ENCODE measurements around the gene RBM11.
A peak's percentile ranks its signal among the peaks of the same experiment; 100 is the strongest.
"Not testable (repeated sequence)": the region's sequence is repeated elsewhere in the genome, so short reads cannot be mapped to it uniquely, and the experiment has no call there.

RBM11 gene, protein sequence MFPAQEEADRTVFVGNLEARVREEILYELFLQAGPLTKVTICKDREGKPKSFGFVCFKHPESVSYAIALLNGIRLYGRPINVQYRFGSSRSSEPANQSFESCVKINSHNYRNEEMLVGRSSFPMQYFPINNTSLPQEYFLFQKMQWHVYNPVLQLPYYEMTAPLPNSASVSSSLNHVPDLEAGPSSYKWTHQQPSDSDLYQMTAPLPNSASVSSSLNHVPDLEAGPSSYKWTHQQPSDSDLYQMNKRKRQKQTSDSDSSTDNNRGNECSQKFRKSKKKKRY

DNA sequence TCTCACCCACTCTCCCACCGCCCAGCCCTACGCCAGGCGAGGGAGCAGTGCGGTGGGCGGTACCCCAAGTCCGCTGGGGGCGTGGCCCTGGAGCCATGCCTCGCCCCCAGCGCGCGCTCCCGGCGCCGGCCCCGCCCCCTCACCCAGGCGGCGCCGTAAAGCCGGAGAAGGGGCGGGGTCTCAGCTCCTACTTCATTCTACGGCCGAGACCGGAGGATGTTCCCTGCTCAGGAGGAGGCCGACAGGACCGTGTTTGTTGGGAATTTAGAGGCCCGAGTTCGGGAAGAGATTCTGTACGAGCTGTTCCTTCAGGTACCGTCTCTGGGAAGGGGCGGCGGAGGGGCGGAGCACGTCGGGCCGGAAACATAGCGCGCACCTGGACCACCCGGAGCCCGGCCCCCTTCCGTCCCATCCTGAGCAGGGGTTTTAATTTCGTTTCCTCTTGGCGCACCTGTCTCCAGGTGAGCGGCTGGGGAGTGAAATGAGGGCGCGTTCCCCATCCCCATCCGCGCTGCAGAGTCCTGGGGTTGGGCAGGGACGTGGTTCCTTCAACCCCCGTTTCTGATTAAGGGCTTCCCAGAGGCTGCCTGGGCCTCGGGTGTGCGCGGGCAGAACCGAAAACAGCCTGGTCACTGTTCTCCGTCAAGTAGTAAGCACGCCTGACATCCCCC, at the start of gene RBM11:
Gene RBM11, plus strand, starts transcription at position 187 of the 671 bp plus-strand sequence. Its CDS starts 30 bp downstream, at position 217.
- peak; percentile 54 to 56 for DNase-seq (ENCODE audit: low read depth in 2 of 2)

DNA sequence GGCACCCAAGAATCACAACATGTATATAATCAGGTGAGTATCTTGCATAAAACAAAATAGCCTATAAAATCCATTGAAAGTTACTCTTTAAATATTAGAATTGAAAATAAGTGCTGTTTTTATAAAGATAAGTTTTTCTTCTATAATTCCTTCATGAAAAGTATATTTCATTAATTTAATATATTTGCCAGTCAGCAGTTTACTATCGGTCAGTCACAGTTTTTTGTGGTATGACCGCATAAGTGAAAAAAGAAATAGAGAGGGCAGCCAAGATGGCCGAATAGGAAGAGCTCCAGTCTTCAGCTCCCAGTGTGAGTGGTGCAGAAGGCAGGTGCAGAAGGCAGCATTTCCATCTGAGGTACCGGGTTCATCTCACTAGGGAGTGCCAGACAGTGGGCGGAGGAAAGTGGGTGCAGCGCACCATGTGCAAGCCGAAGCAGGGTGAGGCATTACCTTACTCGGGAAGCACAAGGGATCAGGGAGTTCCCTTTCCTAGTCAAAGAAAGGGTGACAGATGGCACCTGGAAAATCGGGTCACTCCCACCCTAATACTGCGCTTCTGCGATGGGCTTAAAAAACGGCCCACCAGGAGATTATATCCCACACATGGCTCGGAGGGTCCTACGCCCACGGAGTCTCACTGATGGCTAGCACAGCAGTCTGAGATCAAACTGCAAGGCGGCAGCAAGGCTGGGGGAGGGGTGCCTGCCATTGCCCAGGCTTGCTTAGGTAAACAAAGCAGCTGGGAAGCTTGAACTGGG, 49.3 kb upstream of the RBM11 start:
- not testable (repeated sequence) for DNase-seq (ENCODE audit: low read depth in 2 of 2)

DNA sequence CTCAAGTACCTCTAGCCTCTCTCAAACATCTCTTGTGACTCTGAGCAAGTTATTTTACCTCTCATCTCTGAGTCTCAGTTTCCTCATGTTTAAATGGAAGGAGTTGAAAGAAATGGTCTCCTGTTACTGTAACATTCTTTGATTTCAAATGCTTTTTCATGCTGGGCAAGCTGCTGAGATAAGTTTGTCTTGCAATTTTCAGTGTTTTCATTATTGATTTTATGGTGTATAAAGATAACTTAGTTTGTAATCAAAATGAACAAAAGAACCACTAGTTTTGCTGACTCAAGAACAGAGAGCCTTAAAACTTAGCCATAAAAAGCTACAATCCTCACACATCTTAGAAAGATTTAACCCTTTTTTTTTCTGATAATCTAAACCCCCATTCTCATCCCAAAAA, 9.7 kb upstream of the RBM11 start:
- no peak for DNase-seq (ENCODE audit: low read depth in 2 of 2)

DNA sequence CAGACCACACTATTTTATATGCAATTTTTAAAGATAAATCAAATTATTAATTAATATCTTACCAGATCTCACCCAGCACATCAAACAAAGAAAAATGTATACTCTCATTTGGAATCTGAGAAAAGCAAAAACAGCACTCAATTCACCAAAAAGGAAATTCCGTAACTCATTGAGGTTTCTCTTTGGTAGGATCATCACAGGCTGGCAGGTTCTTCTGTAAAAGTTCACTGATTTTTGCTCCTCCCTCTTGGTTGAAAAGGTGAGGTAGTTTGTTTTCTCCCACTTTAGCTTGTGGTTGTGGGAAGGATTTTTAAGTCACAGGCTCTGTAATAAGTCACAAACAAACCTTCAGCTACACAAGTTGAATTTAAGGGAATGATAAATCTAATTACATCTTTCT, 5.2 kb upstream of the RBM11 start, which contains the start of gene LIPI:
Gene LIPI, minus strand, starts transcription at position 218 of the 400 bp plus-strand sequence. Its CDS starts 110 bp downstream, at position 108.
- DNase-seq (ENCODE audit: low read depth in 2 of 2), result no peak

DNA sequence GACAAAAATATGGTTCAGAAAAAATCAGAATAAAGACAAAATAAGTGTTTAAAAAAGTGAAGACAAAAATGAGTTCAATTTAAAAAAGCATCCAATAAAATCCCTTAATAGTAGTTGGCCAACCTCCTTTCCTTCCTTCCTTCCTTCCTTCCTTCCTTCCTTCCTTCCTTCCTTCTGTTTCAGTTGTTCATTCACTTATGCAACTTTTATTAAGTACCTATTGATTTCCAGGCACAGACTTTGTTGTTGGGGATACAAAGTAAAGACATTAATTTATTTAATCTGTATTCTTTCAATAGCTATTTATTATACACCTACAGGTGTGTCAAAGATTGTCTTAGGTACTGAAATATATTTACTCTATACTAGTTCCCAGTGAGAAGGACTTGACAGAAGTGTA, 2.8 kb upstream of the RBM11 start:
- DNase-seq (ENCODE audit: low read depth in 2 of 2), result no peak

DNA sequence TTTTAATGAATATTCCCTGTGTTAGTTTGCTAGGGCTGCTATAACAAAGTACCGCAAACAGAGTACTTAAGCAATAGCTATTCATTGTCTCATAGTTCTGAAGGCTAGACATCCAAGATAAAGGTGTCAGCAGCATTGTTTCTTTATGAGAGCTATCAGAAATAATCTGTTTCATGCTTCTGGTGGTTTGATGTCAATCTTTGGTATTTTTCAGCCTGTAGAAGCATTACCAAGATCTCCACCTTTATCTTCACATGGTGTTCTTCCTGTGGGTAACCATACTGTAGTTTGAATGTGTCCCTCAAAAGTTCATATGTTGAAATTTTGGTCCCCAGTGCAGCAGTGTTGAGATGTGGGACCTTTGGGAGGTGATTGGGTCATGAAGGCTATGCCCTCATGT, 7.4 kb downstream of the RBM11 start:
- no peak for DNase-seq (ENCODE audit: low read depth in 2 of 2)

DNA sequence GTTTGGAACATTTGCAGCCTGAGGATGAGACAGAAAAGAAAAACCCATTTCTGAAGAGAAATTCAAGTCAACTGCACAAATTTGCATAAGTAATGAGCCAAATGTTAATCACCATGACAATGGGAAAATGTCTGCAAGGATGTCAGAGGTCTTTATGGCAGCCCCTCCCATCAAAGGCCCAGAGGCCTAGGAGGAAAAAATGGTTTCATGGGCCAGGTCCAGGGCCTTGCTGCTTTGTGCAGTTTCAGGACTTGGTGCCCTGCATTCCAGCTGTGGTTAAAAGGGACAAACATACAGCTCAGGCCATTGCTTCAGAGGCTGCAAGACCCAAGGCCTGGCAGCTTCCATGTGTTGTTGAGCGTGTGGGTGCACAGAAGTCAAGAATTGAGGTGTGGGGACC, 13.4 kb downstream of the RBM11 start:
- DNase-seq (ENCODE audit: low read depth in 2 of 2), result no peak

DNA sequence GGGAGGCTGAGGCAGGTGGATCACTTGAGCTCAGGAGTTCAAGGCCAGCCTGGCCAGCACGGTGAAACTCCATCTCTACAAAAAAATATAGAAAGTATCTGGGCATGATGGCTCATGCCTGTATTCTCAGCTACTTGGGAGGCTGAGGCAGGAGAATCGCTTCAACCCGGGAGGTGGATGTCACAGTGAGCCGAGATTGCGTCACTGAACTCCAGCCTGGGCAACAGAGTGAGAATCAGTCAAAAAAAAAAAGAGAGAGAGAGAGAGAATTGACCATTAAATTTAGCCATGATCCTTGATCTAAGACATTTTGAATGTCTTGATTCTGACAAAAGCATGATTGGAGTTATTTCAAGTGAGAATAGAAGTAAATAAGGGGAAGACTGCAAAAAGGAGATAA, 19.1 kb downstream of the RBM11 start:
- DNase-seq (ENCODE audit: low read depth in 2 of 2), result no peak

DNA sequence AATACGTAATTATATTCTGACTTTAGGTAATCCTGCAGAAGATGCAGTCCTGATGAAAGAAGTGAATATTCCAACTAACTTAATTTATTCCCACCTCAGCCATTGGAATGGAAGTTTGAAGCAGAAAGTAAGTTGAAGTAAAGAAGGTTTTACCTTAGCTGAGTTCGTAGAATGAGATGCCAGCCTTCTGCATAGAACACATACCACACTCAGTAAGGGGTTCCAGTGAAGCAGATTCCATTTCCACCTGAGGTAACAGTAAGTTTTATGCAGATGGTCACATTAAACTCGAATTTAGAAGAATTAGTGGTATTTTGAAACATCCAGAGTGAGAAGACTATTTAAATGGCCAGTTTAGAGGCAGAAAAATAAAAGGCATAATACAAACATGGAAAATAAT, 20.2 kb downstream of the RBM11 start:
- no peak for DNase-seq (ENCODE audit: low read depth in 2 of 2)

DNA sequence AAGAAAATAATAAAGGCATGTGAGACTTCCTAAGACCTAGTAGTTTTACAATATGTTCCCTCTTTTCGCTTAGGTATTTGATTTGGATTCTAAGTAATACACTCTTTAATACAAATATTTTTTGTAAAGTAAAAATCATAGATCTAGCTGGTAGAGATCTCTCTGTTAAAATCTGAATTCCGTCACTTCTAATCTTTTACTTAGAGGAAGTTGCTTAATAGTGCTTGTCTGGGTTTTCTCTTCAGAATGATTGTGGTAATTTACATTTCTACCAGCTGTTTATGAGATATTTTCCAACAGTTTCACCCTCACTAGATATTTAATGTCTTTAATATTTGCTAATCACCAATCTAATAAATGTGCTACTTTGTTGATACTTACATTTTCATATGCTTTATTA, 23.3 kb downstream of the RBM11 start:
- no peak for DNase-seq (ENCODE audit: low read depth in 2 of 2)

DNA sequence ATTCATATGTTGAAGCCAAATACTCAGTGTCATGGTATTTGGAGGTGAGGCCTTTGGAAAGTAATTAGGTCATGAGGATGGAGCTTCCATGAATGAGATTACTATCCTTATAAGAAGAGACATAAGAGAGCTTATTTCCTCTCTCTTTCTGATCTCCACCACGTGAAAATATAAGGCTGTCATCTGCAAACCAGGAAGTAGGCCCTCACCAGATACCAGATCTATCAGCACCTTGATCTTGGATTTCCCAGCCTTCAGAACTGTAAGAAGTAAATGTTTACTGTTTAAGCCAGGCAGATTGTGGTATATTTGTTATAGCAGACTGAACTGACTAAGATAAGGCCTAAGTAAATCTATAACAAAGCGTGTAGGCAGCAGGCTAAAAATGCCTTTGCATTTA, 25.3 kb downstream of the RBM11 start:
- no peak for DNase-seq (ENCODE audit: low read depth in 2 of 2)

DNA sequence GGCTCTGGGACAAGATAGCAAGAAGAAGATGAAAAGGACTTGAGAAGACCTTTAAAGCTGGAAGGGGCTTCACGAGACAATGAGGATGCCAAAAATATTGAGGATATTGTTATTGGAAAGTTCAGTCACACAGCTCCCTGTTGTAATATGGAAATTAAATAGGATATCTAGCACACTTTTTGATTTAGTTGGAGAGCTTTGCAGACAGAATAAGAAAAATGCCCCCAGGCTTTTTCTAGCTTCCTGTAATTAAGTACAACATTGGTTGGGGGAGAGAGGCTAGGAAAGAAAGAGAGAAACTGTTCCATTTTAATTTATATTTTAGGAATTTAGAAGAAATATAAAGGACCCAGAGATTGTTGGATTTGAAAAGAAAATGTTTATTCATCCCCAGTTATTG, 27.5 kb downstream of the RBM11 start:
- DNase-seq (ENCODE audit: low read depth in 2 of 2), result no peak

DNA sequence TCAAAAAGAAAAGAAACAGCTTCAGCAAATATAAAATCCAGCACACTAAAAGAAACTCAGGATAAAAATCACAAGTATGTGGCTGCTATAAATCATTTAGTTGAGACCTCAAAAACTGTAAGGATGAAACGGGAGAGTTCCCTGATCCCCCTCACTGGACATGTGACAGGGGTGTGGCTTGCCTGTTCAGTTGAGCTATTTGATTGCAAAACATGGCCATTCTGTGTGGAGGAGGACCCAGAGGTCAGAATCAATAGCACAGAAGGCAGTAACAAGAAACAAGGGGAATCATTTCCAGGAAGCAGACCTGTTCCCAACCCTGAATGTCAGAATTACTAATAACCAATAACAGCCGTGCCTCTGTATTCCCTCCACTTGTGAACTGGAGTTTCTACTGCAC, 27.9 kb downstream of the RBM11 start:
- DNase-seq (ENCODE audit: low read depth in 2 of 2), result no peak

DNA sequence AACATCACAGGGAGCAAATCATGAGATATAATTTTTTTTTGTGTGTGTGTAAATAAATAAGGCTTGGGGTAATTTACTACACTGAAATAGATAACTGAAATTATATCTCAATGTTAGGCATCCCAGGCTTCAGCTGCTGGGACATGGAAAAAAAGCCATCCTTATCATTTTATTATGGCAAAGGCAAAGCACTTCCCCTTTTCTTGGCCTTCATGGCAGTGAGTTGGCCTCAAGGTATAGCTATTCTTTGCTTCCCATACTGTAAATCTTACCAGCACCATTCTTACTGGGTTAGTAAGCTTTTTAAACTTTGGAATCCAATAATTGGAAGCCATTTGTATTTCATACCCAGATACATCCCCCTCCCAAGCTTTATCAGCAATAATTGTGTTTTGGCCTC, 29.0 kb downstream of the RBM11 start:
- no peak for DNase-seq (ENCODE audit: low read depth in 2 of 2)

DNA sequence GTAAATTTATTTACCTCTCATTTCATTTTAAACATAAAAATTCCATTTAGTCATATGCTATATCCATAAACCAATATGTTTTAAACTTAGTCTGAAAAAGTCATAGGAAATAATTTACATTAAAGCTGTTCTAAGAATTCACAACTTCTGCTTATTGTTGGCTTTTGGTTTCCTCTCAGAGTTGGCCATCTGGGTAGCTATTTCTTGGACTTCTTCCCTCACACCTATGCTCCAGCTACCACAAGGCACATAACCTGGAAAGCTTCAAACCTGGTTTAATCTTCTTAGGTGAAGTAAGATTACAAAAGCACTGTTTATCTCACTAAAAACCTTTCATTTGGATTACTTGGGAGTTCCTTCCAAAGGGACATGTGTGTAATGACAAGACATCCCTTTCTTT, 29.8 kb downstream of the RBM11 start:
- DNase-seq (ENCODE audit: low read depth in 2 of 2), result no peak

DNA sequence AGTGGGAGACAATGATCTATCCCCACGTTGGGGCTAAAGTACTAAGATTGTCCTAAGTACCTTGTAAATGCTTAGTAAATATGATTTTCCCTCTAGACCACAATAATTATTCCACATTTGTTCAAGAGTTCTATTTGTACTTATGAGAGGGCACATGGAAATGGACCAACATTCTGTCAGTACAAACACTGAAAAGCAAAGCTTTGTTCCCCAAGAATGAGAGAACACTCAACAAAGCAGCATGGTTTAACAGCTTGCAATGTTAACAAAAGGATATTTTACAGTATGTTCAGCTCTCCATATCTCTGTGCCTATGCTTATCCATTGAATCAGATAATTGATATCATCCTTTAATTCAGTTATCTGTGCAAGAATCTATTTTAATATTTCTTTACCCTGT, 35.4 kb downstream of the RBM11 start:
- DNase-seq (ENCODE audit: low read depth in 2 of 2), result no peak

DNA sequence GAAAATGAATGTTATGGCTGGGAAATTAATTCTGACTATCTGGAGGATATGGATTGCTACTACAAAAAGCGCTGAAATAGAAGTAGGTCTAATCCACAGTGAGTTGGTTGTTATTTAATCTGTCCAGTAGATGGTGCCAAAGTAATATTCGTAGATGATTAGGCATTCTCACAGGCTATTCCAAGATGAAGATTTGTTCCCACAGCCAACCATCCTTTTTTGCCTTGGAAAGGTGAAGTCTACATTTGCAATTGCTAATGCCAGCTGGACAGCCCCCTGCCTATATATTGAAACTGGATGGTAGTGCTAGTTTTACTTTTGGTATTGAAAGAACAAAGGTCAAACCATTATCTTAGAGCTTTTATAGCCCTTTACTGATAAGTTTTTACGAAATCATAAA, 43.8 kb downstream of the RBM11 start:
- no peak for DNase-seq (ENCODE audit: low read depth in 2 of 2)

DNA sequence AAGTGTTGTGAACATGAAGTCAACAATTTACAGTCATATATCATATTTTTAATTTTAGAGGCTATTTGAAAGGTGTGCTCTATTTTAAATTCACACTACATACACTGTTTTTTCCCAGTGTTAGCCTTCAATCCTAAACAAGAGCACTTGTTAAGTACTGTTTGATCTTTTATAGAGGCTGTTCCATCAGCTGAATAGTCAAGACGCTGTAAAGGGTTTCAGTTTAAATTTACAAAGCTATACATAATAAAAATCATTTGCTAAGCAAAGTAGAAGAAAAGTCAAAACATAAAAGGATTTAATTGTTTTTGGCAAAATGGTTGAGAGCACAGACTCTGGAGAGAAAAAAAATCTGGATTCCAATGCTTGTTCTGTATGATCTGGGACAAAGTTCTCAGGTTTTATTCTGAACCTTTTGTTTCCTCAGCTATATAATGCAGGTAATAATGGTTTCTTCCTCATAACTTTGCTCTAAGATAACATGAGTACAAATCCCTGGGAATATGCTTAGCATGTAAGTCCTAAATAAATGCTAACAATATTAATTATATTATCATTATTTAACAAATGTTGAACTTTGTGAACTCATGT, 44.3 kb downstream of the RBM11 start:
- DNase-seq (ENCODE audit: low read depth in 2 of 2), result no peak

DNA sequence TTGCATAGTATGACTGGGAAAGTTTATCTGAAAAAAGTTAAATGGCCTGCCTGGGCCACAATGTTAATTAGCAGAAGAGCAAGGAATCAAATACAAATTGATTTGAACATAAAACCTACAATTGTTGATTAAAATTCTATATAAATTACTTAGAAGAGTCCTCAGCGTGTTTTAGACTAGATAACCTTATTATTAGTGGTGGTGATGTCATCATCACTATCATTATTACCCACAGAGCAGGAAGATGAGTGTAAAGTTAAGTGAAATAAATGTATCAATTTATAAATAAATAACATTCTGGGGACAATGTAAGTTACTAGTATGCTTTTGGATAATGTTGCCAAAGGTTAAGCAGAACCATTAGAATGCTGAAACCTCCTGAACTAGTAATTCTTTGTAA, 46.1 kb downstream of the RBM11 start:
- DNase-seq (ENCODE audit: low read depth in 2 of 2), result no peak

DNA sequence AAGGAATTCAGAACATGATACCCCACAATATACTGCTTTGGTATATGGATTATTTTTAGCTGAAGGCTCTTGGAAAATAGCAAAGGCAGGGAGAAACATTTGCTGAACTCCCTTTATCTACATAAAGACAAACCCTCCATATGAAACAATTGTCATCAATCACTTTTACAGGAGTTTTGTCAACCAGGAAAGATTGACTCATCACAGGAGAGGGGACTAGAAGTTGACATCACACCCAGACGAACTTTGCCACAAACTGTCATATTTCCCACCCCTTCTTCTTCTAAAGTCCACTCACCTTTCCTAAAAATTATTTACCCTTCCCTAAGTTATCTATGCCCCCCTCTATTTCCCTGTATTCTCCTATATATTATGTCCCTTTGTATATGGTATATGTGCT, 47.9 kb downstream of the RBM11 start:
- no peak for DNase-seq (ENCODE audit: low read depth in 2 of 2)

DNA sequence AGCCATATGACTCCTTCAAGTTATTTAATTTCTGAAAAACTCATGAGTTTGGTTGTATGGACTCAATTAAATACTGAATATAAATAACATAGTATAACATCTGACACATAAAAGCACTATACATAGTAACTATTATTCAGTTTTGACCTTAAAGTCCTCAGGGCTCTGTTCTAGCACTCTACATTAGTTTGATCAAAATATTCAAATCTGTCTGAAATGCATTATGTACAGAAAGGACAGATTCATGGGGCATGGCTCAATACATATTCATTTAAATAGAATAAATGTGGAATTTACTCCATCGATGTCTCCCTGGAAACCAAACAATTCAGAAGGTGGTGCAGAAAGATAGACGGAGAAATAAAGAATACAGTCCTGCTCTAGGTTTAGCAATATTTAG, 49.1 kb downstream of the RBM11 start:
- DNase-seq (ENCODE audit: low read depth in 2 of 2), result no peak

DNA sequence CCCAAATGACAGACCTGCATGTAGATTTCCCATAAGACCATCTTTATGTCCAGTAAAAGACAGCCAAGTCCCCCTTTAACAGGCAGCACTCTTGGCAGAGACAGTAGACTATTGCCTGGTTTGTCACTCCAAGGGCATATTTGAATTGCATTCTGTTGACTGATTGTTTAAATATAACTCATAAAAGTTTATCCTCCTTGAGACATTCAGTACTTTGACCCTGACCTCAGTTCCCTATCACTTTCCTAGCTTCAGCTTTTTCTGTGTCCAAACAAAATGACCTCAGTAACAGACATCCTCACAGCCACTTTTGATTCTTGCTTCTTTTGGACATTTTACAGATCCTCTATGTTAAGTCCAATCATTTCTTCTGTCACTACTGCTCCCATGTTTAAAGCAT, 51.1 kb downstream of the RBM11 start:
- DNase-seq (ENCODE audit: low read depth in 2 of 2), result no peak

DNA sequence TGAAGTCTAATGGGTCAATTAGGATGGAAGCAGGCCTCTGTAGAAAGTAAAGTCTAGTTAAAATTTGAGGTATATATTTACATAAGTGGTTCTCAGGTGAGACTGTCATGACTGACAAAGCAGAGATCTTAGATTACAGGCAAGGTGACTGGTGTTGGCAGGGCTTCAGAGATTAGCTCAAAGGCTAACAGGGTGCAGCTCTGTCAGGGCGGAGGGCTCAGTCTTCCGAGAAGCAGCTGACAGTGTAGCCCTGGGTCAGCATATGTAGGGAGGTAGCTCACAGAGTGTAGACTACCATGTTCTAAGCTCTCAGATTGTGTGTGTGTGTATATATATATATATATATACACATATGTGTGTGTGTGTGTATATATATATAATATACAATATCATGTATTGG, 54.7 kb downstream of the RBM11 start:
- DNase-seq (ENCODE audit: low read depth in 2 of 2), result no peak

Data from stimulated activated CD8-positive, alpha-beta memory T cell treated with anti-CD3 and anti-CD28 coated beads, Interleukin-15, amount 100 ng/mL, for 4 hours (primary cell).